WI38 (cell line): ENCODE results near the gene TARBP1.
"Not testable (repeated sequence)": the region's sequence is repeated elsewhere in the genome, so short reads cannot be mapped to it uniquely, and the experiment has no call there.

ENCODE experiments used
- H3K4me3 ChIP-seq: 2 replicates; pipeline ENCODE4 v1.5.1; 2011; ENCODE audit warnings: low read depth, mild to moderate bottlenecking, control low read depth, low read length
- TF ChIP-seq, protein P1 (sequence below): IDR thresholded peaks from 2 replicates; pipeline ENCODE4 v1.5.1; 2012; ENCODE audit warnings: low read depth, mild to moderate bottlenecking, control low read depth, low read length

TARBP1 gene

GRCh38 chr1:234388094-234388493 is 90.9 kb downstream of the TARBP1 start:
- TF ChIP-seq, protein P1, sequence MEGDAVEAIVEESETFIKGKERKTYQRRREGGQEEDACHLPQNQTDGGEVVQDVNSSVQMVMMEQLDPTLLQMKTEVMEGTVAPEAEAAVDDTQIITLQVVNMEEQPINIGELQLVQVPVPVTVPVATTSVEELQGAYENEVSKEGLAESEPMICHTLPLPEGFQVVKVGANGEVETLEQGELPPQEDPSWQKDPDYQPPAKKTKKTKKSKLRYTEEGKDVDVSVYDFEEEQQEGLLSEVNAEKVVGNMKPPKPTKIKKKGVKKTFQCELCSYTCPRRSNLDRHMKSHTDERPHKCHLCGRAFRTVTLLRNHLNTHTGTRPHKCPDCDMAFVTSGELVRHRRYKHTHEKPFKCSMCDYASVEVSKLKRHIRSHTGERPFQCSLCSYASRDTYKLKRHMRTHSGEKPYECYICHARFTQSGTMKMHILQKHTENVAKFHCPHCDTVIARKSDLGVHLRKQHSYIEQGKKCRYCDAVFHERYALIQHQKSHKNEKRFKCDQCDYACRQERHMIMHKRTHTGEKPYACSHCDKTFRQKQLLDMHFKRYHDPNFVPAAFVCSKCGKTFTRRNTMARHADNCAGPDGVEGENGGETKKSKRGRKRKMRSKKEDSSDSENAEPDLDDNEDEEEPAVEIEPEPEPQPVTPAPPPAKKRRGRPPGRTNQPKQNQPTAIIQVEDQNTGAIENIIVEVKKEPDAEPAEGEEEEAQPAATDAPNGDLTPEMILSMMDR: no peak
- no peak overlapping the region for H3K4me3 ChIP-seq

DNA sequence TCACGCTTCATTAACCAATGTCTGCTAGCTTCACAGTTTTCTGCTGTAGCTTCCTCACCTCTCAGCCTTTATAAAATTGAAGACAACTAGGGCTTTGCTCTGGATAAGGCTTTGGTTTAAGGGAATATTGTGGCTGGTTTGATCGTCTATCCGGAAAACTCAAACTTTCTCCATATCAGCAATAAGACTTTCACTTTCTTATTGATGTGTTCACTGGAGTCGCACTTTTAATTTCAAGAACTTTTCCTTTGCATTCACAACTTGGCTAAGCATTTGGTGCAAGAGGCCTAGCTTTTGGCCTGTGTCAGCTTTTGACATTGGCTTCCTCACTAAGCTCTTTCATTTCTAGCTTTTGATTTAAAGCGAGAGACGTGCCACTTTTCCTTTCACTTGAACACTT is 92.9 kb downstream of the TARBP1 start:
- H3K4me3 ChIP-seq: no peak overlapping the region
- TF ChIP-seq, protein P1: no peak

- no peak overlapping the region for H3K4me3 ChIP-seq
- TF ChIP-seq, protein P1: no peak
These were observed 97.1 kb downstream of the TARBP1 start for GRCh38 chr1:234381699-234382555.

DNA sequence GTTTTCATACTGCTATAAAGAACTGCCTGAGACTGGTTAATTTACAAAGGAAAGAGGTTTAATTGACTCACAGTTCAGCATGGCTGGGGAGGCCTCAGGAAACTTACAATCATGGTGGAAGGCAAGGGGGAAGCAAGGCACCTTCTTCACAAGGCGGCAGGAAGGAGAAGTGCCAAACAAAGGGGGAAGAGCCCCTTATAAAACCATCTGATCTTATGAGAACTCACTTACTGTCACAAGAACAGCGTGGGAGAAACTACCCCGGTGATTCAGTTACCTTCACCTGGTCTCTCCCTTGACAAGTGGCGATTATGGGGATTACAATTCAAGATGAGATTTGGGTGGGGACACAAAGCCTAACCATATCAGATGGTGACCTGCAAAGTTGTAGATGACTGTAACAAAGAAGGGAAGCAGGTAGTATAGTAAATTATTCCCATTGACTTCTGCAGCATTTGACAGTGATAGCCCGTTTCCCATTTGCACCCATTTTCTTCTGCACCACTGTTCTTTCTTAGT is 99.3 kb downstream of the TARBP1 start:
- not testable (repeated sequence) for H3K4me3 ChIP-seq

- TF ChIP-seq, protein P1: no peak
- no peak overlapping the region for H3K4me3 ChIP-seq
These were observed 103.3 kb downstream of the TARBP1 start for GRCh38 chr1:234375672-234376071.

DNA sequence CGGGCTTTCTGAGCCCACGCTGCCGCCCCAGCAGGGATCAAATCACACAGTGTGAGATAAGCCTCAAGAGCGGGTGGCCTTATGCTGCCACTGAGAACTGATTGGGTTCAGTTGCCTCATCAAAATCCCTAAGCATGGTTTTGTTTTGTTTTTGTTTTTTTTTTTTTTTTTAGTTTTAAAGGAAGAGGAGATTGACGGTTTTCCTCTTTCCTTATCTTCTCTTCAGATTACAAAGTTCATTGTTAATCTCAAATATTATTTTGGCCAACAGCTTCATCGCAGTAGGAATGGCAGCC is 105.1 kb downstream of the TARBP1 start:
- peak overlapping the region; percentile 95 for H3K4me3 ChIP-seq
- TF ChIP-seq, protein P1: no peak

DNA sequence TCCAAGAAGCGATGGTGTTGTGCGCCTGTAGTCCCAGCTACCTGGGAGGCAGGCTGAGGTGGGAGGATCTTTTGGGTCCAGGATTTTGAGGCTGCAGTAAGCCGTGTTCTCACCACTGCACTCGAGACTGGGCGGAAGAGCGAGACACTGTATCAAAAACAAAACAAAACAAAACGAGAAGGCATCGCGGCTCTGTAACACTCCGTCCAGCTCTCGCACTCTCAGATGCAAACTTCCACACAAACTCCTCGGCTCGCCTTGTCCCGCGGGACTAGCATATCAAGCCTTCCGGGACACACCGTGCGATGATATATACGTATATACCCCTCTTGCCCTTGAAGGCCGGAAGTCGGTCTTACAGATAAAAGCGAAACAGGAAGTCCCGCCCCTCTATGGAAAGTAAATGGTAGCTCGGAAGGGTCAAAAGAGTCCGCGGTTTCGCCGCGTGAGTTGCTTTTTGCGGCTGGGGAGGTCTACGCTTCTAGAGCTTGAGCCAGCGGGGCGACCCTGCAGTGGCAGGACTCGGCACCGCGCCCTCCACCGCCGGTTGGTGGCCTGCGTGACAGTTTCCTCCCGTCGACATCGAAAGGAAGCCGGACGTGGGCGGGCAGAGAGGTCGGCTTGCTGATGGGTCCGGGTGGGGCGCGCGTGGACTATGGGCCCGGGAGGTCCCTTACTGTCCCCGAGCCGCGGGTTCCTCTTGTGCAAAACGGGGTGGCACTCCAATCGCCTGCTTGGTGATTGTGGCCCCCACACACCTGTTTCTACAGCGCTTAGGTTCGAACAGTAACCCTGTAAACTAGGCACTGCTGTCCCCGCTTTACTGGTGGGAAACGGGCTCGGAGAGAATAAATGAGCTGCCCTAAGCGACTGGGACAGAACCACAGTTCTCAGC is 105.7 kb downstream of the TARBP1 start, which contains the start of gene COA6:
Gene COA6 (plus strand): TSS at position 393 of the 895 bp plus-strand sequence. CDS start 11 bp downstream, at position 404.
- TF ChIP-seq, protein P1: no peak
- H3K4me3 ChIP-seq: peak within 1 kb of the TSS; percentile 95
